GM12872 (cell line): ENCODE data around the gene NFATC1.

ENCODE experiments used
- CTCF ChIP-seq: IDR thresholded peaks from 3 replicates; pipeline ENCODE4 v1.5.1; 2011; ENCODE audit warnings: low read depth, mild to moderate bottlenecking, low read length, moderate library complexity; ENCODE audit not compliant: insufficient read depth

Gene NFATC1

GRCh38 chr18:79456105-79456980 is 60.6 kb downstream of the NFATC1 start:
- no peak for TF ChIP-seq CTCF

- TF ChIP-seq CTCF = no peak
Measured at GRCh38 chr18:79457239-79457638, 61.5 kb downstream of the NFATC1 start.

- TF ChIP-seq CTCF = no peak
Measured at GRCh38 chr18:79457652-79458051, 61.9 kb downstream of the NFATC1 start.

GRCh38 chr18:79458131-79458838 is 62.6 kb downstream of the NFATC1 start:
- no peak for TF ChIP-seq CTCF

- TF ChIP-seq CTCF = no peak
Measured at GRCh38 chr18:79458917-79459803, 63.4 kb downstream of the NFATC1 start.

- TF ChIP-seq CTCF = no peak
Measured at GRCh38 chr18:79459946-79460480, 64.3 kb downstream of the NFATC1 start.
